Testis (tissue), 3 donors: ENCODE measurements around the gene FRYL. TPM values are rescaled to one million over a fixed set of nuclear protein-coding genes. Genes with fewer than 3 reads are reported as not detected.

ENCODE experiments used
- DNase-seq: peaks from one replicate; pipeline ENCODE4 v3.0.0-alpha.2; 2019
- H3K27ac ChIP-seq, 2 donors: fragments of 200-600 bp; sonication (generic); one replicate each; pipeline ENCODE4 v1.5.1; 2019
- H3K27me3 ChIP-seq: fragments of 200-600 bp; sonication (generic); one replicate; pipeline ENCODE4 v1.5.1; 2019
- H3K36me3 ChIP-seq: fragments of 200-600 bp; sonication (generic); one replicate; pipeline ENCODE4 v1.5.1; 2017; ENCODE audit warnings: low read depth; ENCODE audit errors: missing control alignments
- H3K4me1 ChIP-seq: fragments of 200-600 bp; sonication (generic); one replicate; pipeline ENCODE4 v1.5.1; 2019
- H3K4me3 ChIP-seq, 2 donors: fragments of 200-600 bp; sonication (generic); one replicate each; pipeline ENCODE4 v1.5.1; 2017 to 2019
- H3K9me3 ChIP-seq: fragments of 200-600 bp; sonication (generic); one replicate; pipeline ENCODE4 v1.5.1; 2017
- CTCF ChIP-seq, 3 experiments: fragments of 450-650 bp in 2 of 3; fragments of 200-600 bp in 1 of 3; sonication (generic) in 1 of 3; IDR thresholded peaks; one replicate each; pipeline ENCODE4 v1.5.1; 2016 to 2019; ENCODE audit warnings: antibody characterized with exemption in 3 of 3, mild to moderate bottlenecking in 2 of 3, moderate library complexity in 1 of 3
- POLR2A ChIP-seq: fragments of 450-650 bp; IDR thresholded peaks from one replicate; pipeline ENCODE4 v1.6.1; 2017; ENCODE audit warnings: antibody characterized with exemption, mild to moderate bottlenecking, moderate library complexity
- WGBS, 2 donors: methylation state at CpG; one replicate each; pipeline ENCODE4 v1.1.5; 2018; 5-methylcytosine and 5-hydroxymethylcytosine counted together
- intact Hi-C: fragments of 100-400 bp; cut with DNase I; formaldehyde crosslinking; loops from one replicate; pipeline ENCODE4 v1.15.1; 2023; ENCODE audit warnings: low total_unique reads
- polyA plus RNA-seq: library from polyadenylated mRNA; stranded (reverse); fragments of 350-450 nt; fragmentation: Illumina TruSeq; extraction: RNeasy Lipid Tissue Mini Kit (QIAGEN cat#74804); gene quantifications from one replicate; pipeline ENCODE4 v1.2.3, GENCODE V29; 2014; ENCODE audit warnings: low read depth, low replicate concordance; ENCODE audit not compliant: insufficient read depth
- total RNA-seq, 2 donors: library from RNA; depleted of rRNA; stranded (reverse); fragments of >200 nt; gene quantifications; one replicate each; pipeline ENCODE4 v1.2.3, GENCODE V29; 2016

Gene FRYL
- total and polyA plus RNA-seq, 3 donors from 2014 or later: 22.5 to 70.6 (median 55.0) TPM

- Histone ChIP-seq H3K9me3 (no peaks in the 10 kb centered on the region), H3K36me3 (no peaks in the 10 kb centered on the region), H3K4me1 (no peaks in the 10 kb centered on the region), H3K27me3 (no peaks in the 10 kb centered on the region), H3K4me3 (no peak overlapping the region), H3K27ac (no peak overlapping the region)
- 60 to 71% methylated on average over 3 of the region's 3 CpGs for WGBS, 2 donors
- intact Hi-C loops: no loop called here
- DNase-seq: no peak
- TF ChIP-seq POLR2A: no peak
- no peak for TF ChIP-seq CTCF (IDR thresholded peaks at IDR 0.05)
These were observed 214.1 kb downstream of the FRYL start for GRCh38 chr4:48566034-48566384.

GRCh38 chr4:48565362-48566033, 214.6 kb downstream of the FRYL start:
- H3K4me3 ChIP-seq: no peak overlapping the region
- H3K4me1 ChIP-seq: no peaks in the 10 kb centered on the region
- no peaks in the 10 kb centered on the region for H3K36me3 ChIP-seq
- 89 to 95% methylated on average over 5 of the region's 5 CpGs for WGBS, 2 donors
- intact Hi-C loops: no loop called here
- H3K9me3 ChIP-seq: no peaks in the 10 kb centered on the region
- H3K27me3 ChIP-seq: no peaks in the 10 kb centered on the region
- TF ChIP-seq CTCF (IDR thresholded peaks at IDR 0.05) (no peak), POLR2A (no peak)
- no peak overlapping the region for H3K27ac ChIP-seq
- DNase-seq: no peak

- no peaks in the 10 kb centered on the region for H3K9me3 ChIP-seq
- H3K27me3 ChIP-seq: no peaks in the 10 kb centered on the region
- H3K36me3 ChIP-seq: no peaks in the 10 kb centered on the region
- no peaks in the 10 kb centered on the region for H3K4me1 ChIP-seq
- intact Hi-C loops: no loop called here
- H3K4me3 ChIP-seq: no peak overlapping the region
- WGBS, 2 donors: 97 to 98% methylated on average over 3 of the region's 3 CpGs
- H3K27ac ChIP-seq: no peak overlapping the region
- DNase-seq: no peak
- no peak for TF ChIP-seq CTCF (IDR thresholded peaks at IDR 0.05)
- TF ChIP-seq POLR2A: no peak
These were observed 215.9 kb downstream of the FRYL start for GRCh38 chr4:48564151-48564550.

- Histone ChIP-seq H3K36me3 (no peaks in the 10 kb centered on the region), H3K9me3 (no peaks in the 10 kb centered on the region), H3K27ac (no peak overlapping the region), H3K27me3 (no peaks in the 10 kb centered on the region), H3K4me1 (no peaks in the 10 kb centered on the region), H3K4me3 (no peak overlapping the region)
- no peak for TF ChIP-seq CTCF (IDR thresholded peaks at IDR 0.05)
- no peak for TF ChIP-seq POLR2A
- intact Hi-C loops: no loop called here
- WGBS, 2 donors: 87 to 94% methylated on average over 3 of the region's 3 CpGs
- DNase-seq: no peak
These were observed 221.3 kb downstream of the FRYL start for GRCh38 chr4:48558819-48559218.

- 87 to 98% methylated on average over 1 of the region's 1 CpG for WGBS, 2 donors
- H3K27me3 ChIP-seq: no peaks in the 10 kb centered on the region
- TF ChIP-seq POLR2A (no peak), CTCF (IDR thresholded peaks at IDR 0.05) (no peak)
- intact Hi-C loops: no loop called here
- H3K27ac ChIP-seq: no peak overlapping the region
- no peak overlapping the region for H3K4me3 ChIP-seq
- H3K4me1 ChIP-seq: no peaks in the 10 kb centered on the region
- H3K9me3 ChIP-seq: no peaks in the 10 kb centered on the region
- DNase-seq: no peak
- H3K36me3 ChIP-seq: no peaks in the 10 kb centered on the region
These were observed 222.1 kb downstream of the FRYL start for GRCh38 chr4:48558026-48558425.
